ENCODE results near the gene P2RX4.

DNA sequence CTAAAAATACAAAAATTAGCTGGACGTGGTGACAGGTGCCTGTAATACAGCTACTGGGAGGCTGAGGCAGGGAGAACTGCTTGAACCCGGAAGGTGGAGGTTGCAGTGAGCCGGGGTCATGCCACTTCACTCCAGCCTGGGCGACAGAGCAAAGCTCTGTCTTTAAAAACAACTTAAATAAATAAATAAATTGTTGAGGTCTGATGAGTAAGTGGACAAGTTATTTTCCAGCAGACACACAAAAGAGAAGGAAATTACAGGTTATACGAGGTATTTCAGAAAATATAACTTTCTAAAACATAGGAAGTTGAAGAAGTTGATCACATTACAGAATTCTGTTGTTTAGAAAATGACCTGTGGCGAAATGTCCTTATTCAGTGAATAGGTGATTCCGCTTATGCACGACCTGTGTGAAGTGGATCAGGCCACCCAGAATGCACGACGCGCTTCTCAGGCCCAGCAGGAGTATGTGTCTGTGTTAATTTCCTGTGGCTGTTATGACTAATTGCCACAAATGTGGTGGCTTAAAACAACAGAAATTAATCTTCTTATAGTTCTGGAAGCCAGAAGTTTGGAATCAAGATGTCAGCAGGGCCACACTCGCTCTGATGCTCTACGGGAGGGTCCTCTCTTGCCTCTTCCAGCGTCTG is 39.2 kb upstream of the P2RX4 start:
- TF ChIP-seq CTCF (IDR thresholded peaks at IDR 0.05): no peak
- TF ChIP-seq POLR2A (IDR thresholded peaks at IDR 0.05): no peak
- TF ChIP-seq EP300 (IDR thresholded peaks at IDR 0.05): no peak

All from upper lobe of left lung (tissue), 4 donors.